SK-MEL-5 (cell line): ENCODE data around the gene SEMA3D. TPM values are rescaled to one million over a fixed set of nuclear protein-coding genes. Genes with fewer than 3 reads are reported as not detected.
A peak's percentile ranks its signal among the peaks of the same experiment; 100 is the strongest.

Source experiments
- DNase-seq: peaks from one replicate; pipeline ENCODE4 v3.0.0-alpha.2; 2016; ENCODE audit warnings: low read depth, low spot score
- in situ Hi-C: cut with HindIII; loops from 2 replicates; pipeline ENCODE4 v1.10.0; 2016; ENCODE audit warnings: low sequenced_read_pairs, high pct_unique_total_duplicates, low pct_unique_long_range_greater_than_20kb
- total RNA-seq: library from RNA; depleted of rRNA; stranded (reverse); fragments of >200 nt; shearing (Covaris generic); gene quantifications from 2 replicates; pipeline ENCODE4 v1.2.3, GENCODE V29; 2014

SEMA3D gene
- total RNA-seq, 1 experiment from 2014 or later, result 0.95 TPM

DNA sequence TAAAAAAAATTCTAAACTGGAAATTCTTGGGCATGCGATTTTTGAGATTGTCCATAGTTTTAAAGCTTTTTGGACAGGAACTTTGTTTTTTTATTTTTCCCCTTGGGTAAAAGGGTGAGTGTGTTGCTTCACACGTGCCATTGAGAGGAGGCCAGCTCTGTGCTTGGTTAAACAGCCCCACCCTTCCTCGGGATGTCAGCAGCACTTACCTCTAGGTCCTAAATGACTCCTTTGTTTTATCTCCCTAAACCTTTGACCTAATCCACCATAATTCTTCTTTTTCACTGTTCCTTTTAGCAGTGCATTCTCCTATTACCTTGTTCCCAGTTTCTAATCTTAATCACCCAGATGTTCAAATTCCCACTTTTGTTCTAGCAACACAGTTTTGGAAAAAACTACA, 83.5 kb downstream of the SEMA3D start:
- in situ Hi-C loops, result no loop called here
- DNase-seq, result peak; percentile 36

DNA sequence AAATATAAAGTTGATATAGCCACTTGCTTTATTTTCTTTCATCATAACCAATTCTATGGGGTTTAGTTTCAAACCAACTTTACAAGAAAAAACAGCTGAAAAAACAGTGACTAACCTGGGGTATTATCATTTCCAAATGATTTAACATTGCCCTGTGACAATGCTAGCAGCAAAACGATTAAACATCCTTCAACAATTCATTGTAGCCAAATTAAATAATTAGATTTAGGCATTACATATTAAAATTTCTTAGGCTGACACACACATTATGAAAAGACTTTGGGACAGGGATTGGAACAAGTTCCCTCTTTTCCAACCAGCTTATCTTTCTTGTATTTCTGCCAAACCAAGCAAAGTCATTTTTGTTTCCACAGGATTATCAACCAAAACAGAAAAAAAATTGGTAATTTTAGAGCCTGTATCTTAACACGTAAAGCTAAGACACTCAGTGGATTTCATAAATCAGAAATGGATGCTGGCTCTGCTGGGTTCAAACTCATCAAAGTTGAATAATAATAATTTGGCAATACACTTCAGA, 84.0 kb downstream of the SEMA3D start:
- in situ Hi-C loops, result no loop called here
- DNase-seq, result no peak

- no peak for DNase-seq
- in situ Hi-C loops, result no loop called here
These were observed 85.5 kb downstream of the SEMA3D start for GRCh38 chr7:85101347-85101746.

GRCh38 chr7:85097844-85098243, 89.0 kb downstream of the SEMA3D start:
- DNase-seq, result no peak
- in situ Hi-C loops, result no loop called here

DNA sequence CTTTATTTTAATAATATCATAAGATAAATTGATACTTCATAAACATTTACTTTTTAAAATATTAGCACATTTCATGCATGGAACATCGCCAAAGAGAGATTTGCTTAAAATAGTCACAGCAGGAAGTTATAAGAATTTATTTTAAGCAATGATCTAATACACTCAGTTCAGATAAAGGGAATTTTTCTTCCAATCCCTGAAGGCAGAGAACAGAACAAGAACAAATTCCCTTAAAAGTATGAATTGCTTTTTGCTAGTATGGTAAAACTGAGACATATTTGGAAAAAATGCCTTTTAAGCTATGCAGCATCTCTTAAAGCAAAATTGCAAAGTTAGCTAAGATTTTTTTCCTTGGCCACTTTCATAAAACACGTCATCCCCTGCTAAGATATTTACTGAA, 91.0 kb downstream of the SEMA3D start:
- in situ Hi-C loops, result no loop called here
- no peak for DNase-seq

DNA sequence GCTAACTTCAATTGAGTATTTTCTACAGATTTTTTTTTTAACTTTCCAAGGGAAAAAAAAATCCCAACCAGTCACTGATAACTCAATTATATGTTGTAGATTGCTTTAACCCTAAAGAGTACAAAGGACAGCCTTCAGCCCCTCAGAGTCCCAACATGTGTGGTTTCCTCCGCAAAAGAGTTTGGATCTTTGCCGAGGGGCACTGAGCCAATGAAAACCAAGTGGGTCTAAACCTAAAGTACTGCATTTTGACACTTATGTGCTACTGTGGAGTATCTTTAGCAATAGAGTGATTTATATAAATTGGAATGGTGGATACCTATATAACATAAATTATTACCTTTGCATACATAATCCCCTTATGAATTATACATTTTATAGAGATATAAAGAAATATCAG, 91.5 kb downstream of the SEMA3D start:
- in situ Hi-C loops, result no loop called here
- no peak for DNase-seq

- in situ Hi-C loops, result no loop called here
- DNase-seq, result no peak
These were observed 92.7 kb downstream of the SEMA3D start for GRCh38 chr7:85094046-85094725.

- in situ Hi-C loops, result no loop called here
- no peak for DNase-seq
These were observed 95.3 kb downstream of the SEMA3D start for GRCh38 chr7:85091565-85091928.

DNA sequence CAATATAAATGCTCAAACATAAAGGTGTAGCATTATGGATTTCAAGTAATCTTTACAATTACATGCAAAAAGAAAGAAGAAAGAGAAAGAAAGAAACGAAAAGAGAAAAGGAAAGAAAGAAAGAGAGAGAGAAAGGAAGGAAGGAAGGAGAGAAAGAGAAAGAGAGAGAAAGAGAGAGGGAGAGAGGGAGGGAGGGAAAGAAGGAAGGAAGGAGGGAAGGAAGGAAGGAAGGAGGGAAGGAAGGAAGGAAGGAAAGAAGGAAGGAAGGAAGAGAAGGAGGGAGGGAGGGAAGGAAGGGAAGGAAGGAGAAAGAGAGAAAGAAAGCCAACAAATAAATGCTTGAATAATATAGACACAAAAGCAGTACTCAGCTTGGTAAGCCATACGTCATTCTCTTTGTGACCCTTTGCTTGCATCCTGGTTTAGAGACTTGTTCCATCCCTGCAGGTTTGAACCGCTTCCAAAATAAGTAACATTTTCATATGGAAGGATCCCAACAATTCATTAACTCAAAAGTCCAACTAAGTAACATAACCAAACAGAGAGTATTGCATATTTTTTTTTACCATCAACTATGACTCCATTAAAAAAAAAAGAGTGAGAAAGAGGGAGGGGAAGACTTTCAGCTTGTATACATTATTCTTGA, 95.8 kb downstream of the SEMA3D start:
- in situ Hi-C loops, result no loop called here

GRCh38 chr7:85090143-85090542, 96.7 kb downstream of the SEMA3D start:
- DNase-seq, result peak; percentile 63
- in situ Hi-C loops, result no loop called here

More for the DNA sequence above, 95.8 kb downstream of the SEMA3D start:
- DNase-seq, result no peak

DNA sequence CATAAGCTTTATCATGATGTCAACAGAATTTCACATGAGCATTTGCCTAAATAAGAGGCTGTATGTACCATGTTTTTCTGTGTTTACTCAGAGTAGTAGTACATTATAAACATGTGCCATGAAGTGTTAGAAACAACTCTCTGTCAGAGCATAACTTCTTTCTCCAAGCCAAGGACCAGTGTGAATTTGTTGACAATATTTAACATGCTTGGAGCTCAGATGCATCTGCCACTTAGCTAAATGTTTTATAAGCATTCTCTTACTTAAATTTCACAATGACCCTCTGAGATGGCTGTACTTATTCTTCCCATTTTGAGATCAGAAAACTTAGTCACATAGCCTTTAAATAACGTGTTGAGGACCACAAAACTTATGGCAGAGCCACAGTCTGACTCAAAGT, 105.0 kb downstream of the SEMA3D start:
- in situ Hi-C loops, result no loop called here
- no peak for DNase-seq

DNA sequence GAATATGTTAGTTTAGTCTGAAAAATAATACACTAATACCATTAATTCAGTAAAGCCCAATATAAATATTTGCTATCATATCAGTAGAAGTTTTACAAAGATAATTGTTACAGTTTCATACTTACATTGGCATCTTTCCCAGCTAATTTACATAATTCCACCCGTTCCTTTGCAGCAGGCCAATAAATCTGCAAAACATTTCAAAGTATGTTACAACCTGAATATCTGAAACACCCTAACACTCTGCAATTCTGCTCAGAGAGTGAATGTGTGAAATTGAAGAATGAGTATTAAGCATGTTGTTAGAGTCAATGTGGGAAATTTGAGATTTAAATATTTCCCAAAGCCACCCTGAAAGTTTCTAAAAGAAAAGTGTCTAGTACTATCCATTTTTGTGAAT, 105.5 kb downstream of the SEMA3D start:
- no peak for DNase-seq
- in situ Hi-C loops, result no loop called here

- in situ Hi-C loops, result no loop called here
- DNase-seq, result no peak
These were observed 107.4 kb downstream of the SEMA3D start for GRCh38 chr7:85079434-85079833.

- in situ Hi-C loops, result no loop called here
- no peak for DNase-seq
These were observed 108.7 kb downstream of the SEMA3D start for GRCh38 chr7:85078181-85078580.

DNA sequence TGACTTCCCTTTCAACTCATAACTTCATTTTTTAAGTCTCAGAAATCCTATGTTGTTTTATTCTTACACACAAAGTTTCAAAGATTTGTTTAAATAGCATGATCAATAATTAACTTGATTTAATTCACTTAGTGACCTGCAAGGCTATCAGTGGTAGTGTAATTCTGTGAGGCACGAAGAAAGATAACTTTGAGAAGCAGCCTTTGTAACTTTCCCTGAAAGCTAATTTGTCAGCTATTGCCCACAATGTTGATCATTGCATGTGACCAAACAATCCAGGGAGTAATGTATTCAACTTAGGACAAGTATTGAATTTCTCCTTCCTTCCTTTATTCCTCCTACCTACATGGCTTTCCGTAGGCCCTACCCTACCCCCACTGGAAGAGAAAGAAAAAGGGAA, 111.0 kb downstream of the SEMA3D start:
- in situ Hi-C loops, result no loop called here
- DNase-seq, result no peak

DNA sequence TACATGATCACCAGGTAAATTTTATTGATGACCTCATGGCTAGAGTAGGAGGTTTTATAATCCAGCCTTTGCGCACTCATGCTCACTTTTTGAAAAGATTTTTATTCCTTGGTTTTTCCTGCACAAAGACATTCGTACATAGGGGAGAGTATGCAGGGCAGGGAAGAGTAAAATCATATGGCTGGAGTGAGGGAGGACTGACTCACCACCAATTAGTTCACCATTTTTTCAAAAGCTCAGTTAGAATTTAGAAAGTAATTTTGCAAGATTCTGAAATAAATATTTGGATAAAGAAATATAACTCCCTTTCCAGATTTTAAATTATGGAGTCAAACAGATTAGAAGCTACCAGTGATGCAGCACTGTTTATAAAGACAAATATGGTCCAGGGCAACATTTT, 111.9 kb downstream of the SEMA3D start:
- DNase-seq, result no peak
- in situ Hi-C loops, result no loop called here

- no peak for DNase-seq
- in situ Hi-C loops, result no loop called here
These were observed 112.8 kb downstream of the SEMA3D start for GRCh38 chr7:85074016-85074415.

- no peak for DNase-seq
- in situ Hi-C loops, result no loop called here
These were observed 115.8 kb downstream of the SEMA3D start for GRCh38 chr7:85070967-85071628.

- DNase-seq, result peak; percentile 22
- in situ Hi-C loops, result no loop called here
These were observed 118.1 kb downstream of the SEMA3D start for GRCh38 chr7:85068799-85069198.
